GM19328 (cell line): ENCODE data around the gene NELL1.

Source experiments
- ATAC-seq: cut with Tn5 transposase; IDR thresholded peaks from one replicate; pipeline ENCODE4 v1.9.1; 2021; ENCODE audit warnings: mild to moderate bottlenecking, moderate library complexity; ENCODE audit not compliant: unreplicated experiment

The NELL1 gene

DNA sequence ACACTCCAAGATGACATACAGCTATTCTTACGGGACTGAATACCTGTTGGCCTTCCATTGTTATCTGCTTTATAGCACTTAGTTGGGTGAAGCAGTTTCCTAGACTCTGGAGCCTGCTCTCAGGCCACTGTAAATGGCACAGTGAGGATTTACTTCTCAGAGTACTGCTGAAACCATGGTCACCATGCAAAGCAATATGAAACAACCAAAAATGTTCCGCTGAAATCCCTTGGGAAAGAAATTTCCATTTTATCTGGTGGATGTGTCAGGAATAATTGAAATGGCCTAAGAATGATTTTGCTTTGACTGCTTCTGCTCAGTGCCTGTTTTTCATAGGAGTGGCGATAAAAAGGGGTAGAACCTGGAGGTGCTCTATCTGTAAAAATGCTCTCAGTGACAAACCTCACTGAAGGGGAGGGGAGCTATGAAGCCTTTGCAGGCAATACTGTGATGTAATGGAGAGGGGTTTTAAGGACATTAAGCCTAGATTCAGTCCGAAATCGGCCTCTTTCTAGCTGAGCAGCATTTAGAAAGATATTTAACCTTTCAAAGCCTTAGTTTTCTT, 871.9 kb downstream of the NELL1 start:
- no peak for ATAC-seq

DNA sequence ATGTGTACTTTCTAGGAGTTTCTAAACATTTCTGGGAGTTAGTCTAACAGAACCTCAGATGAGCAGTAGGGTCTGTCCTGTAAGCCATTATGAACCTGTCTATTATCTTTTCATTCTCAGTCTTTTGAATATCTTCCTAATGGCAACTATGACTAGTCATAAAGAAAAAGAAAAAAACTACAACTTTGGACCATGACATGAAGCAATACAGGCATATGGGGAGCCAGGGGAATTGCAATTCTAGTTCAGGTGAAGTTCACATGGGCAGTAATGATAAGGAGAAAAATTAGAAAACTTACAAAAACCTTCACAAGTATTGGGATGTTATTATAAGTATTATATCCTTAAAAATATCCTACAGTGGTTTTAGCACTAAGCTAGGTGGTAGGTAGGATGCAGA, 874.5 kb downstream of the NELL1 start:
- ATAC-seq, result no peak

DNA sequence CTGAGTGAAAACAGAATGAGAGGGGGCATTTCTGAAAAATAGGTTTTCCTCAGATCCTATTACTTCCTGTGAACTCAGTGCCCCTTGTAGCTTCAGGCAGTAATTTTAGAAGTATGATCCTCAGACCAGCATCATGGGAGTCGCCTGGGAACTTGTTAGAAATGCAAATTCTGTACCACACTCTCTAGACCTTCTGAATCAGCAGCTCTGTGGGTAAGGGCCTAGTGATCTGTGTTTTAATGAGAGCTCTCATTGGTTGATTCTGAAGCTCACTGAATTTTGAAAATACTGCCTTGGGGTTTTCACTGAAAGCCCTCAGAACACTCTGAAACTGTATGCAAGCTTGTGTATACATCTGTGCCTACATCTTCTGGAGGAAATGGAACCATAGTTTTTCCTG, 876.3 kb downstream of the NELL1 start:
- ATAC-seq, result no peak

DNA sequence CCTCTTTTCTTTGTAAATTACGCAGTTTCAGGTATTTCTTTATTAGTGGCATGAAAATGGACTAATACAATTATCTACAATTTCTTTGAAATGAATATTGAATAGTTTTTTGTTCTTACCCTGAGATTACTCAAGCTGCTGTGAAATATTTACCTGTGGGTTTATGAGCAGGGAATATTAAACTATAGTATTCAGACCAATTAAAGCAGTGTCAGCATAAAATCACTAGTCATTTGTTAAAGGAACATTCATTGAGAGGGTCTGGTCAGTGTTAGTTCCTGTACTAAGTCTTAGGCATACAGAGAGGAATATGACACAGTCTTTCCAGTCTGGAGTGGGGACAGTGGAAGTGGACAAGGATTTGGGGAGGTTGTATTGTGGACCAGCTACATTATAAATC, 877.3 kb downstream of the NELL1 start:
- no peak for ATAC-seq

DNA sequence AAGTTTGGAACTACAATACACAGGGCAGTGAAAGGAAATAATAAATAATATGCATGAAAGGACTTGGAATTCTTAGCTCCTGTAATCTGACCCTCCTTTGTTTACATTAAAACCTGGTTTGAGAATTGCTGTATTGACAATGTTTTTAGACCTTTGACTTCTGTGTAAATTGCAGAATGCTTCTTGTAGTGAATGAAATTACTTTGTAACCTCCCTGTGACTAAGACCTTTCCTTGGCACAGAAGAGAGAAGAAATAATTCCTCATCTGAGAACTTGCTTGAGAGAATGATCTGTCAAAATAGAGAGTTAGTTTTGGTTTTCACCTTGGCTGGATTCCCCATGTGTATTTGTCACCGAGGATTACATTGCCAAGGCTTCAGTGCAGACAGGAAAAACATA, 883.5 kb downstream of the NELL1 start:
- ATAC-seq, result no peak

DNA sequence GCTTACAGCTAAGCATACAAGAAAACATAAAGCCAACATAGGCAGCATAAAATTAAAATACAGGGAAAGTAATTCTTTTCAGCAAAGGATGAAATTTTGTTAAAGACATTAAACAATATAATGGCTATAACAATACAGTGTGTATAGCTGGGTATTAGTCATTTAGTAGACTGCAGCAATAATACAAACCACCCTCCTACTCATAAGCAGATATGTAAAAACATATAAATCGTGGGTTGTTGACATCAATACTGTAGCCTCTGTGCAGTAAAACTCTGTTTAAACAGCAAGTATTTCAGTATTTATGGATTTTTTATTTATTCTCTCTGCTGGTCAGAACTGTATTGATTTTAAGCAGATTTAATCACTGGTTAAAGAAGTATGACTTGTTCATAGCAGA, 884.4 kb downstream of the NELL1 start:
- ATAC-seq, result no peak

DNA sequence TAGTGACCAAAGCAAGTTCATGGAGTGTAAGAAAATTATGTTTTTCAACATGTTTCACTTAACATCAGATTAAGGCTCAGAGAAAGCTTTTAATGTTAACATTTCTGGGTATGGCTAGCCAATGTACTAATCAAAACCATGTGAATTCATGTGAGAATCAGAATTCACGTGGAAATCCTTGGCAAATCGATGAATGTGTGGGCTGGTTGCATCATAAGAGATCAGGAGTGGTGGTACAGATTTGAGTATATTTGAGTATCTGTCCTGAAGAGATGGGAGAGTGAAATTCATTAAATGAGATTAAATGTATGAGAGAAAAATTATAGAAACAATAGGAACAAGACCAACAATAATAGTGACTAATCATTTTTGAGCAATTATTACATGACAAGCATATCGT, 884.9 kb downstream of the NELL1 start:
- no peak for ATAC-seq

DNA sequence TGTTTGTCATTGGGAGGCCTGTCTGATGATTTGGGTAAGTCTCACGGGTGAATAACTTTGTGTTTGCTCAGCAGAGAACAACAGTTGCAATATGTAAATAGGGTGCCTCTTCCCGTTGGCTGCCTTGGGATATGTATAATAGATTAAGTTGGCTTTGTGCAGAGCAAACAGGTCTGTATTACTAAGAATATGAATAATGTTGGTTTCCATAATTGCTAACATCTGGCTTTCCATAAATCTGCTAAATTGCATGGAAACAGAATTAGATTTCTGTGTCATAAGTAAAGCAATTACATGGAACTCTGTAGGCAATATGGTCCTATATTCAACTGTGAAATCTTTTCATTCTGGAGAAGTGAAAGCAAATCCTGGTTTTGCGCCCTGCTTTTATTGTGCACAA, 887.5 kb downstream of the NELL1 start:
- no peak for ATAC-seq

DNA sequence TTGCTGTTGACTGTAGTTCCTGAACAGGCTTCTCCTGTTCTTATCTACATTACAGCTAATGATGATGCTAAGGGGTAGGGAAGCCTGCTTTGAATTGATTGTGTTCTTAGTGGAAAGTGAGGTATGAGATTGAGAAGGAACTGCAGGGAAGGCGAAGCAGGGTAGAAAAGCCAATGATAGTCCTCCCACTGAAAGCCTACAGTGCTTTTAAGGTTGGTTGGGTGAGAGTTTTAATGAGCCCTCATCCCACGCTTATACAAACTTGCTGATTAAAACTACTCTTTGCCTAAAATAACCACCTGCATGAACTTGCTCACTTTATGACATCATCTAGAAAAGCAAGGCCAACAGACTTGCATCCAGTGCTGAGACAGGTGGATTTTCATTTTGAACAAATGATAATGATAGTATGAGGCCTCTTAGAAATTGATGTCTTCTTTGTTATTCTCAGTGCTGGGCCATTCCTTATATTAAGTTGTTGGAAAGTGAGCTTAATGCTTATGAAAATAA, 891.1 kb downstream of the NELL1 start:
- no peak for ATAC-seq

DNA sequence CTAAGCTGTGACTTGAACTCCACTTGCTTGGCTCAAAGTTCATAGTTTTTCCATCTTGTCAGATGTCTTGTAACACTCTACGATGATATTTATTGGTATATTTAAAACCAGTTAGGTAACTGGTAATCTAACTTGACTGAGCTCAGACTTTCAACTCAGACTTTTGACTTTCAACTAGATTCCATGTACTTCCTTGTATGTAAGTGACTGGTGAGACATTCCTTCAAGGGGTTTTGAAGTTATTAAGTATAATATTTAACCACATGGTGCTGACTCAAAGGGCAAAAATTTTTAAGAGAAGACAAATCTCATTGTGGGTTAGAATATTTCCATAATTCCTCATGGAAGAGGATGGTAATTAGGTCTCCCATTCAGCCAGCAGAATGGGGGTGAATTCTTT, 892.2 kb downstream of the NELL1 start:
- no peak for ATAC-seq

DNA sequence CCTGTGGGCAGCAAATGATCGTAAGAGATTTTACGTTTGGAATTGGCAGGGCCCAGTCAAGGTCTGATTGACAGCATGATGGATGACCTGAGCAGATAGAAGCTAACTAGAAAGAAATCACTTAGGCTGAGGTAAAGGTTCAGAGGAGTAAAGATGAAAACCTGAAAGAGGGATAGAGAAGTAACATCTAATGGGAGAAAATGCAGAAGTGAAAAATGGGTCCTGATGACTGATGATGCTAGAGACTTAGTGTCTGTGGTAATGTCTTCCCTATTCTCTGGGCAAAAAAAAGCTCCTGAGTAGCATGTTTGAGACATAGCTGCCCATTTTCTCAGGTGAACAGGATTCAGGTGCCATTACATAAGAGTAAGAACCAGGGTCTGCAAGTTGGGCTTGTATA, 894.7 kb downstream of the NELL1 start:
- no peak for ATAC-seq

DNA sequence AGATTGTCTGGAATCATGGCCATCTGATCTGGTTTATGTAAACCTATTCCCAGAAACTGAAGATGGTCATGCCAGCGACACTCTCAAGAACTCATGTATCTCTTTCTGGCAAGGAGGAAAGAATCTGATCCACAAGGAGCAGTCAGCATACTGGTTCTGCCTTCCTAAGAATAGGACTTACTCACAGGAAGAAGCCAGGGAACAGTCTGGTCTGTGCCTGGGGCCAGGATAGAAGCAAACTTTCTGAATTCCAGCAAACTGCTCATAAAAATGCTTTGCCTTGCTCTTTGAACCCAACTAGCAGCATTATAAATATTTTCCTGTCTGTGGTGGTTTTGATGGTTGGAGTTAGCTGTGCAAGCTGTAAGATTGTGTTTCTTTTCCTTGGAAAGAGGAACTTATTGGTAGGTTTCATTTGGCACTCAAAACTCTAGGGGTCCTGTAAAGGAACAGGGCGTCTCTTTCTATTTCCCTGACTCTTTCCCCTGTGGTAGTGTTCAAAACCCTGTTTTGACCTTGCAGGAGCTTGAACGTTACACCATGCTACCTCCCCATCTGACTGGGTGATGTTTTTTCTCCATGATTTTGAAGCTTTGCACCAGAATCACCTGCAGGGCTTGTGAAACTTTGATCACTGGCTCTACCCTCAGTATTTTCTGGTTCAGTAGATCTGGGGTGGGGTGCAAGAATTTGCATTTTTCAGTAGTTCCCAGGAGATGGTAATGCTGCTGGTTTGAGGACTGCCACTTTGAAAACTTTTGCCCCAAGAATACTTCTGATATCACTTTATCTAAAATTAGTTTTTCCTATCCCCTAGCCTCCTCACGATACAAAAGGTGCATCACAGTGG, 895.7 kb downstream of the NELL1 start:
- no peak for ATAC-seq

DNA sequence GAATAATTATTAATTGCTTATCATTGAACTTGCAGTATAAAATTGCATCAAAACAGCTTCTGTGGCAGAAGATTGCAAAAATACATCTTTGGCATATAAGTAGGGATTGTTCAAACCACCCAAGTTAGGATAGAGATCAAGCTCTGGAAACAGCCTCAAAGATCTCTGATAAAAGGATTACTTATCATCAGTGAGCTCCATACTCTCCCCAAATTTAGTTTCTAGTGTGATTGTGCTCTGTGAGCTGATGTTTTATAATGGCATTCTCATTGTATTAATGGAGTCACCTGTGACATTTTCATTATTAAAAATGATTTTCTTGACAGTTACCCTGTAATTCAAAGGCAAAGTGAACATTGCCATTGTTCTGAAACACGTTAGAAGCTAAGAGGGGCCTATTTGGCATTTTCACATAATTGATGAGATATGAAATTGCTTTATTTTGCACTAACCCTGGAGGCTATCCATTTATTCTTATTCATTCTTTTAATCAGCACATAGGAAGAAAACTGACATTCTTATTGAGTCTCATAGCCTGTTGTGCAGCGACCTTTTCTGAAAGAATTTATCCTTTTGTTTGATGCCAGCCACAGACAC, 897.2 kb downstream of the NELL1 start:
- ATAC-seq, result no peak

DNA sequence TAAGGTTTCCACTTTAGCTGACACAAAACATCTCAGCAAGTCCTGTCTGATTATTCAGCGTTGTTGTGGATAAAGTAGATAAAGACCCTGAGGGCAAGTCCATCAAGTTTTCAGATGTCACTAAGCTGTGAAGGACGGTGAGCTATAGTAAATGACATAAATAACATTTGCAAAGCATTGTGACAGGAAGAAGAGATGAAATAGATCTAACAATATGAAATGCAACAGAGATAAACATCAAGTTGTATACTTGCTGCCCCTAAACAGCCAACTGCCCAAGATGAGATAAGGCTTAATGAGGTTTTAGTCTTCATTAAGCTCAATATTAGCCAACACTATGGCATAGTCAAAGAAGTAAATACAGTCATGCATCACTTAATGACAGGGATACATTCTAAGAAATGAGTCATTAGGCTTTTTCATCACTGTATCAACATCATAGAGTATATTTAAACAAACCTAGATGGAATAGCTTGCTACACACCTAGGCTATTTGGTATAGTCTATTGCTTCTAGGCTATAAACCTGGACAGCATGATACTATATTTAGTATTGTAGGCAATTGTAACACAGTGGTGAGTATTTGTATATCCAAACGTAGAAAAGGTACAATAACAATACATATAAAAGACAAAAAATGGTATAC, 898.4 kb downstream of the NELL1 start:
- ATAC-seq, result no peak

DNA sequence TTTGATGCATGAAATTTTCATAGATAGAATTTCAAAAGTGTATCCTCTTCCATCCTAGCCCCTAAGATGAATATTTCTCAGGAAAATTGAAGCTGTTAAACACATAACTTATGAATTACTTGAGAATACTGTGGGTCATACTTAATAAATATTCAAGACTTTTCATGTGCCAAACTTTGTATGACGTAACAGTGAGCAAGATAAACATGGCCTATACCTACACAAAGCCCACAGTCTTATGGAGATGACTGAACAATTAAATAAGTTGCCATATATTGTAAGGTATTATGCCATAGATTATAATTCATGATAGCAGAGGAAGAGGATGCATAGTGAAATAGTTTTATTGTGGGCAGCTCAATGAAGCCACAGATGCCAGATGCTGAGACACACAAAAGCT, 902.8 kb downstream of the NELL1 start:
- ATAC-seq, result no peak

DNA sequence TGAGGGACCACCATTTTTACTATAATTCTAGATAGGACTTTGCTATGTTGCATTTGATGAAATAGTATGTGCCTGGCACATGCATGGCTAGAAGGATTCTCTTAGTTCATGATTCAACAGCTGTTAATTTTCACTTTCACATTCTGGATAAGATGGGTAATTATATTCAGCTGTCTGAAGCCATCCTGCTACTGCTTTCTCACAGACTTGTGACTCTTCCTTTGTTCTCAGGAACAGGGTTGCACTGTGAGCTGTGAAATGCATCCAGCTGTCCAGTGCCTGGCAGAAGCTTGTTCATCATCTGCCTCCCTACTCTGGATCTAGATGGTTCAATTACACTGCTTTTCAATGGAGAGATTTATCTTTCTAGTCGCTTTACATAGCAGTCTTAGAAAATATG, 913.4 kb downstream of the NELL1 start:
- ATAC-seq, result no peak

DNA sequence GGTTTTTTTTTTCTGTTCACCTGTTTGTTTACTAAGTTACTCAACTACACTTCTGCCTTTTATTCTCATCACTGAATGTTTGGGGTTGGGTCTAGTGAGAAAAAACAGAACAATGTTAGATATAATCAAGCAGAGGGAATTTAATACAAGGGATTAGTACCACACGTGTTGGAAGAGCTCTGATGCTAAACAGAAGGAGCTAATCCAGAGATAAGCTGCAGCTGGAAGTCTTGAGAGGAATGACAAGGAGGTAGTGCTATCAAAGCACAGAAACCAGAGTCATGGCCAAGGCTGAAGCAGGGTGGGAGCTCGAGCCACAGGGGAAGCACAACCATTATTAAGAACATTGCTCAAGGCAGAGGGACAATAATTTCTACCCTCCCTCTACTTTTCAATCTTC, 919.4 kb downstream of the NELL1 start:
- ATAC-seq, result no peak

DNA sequence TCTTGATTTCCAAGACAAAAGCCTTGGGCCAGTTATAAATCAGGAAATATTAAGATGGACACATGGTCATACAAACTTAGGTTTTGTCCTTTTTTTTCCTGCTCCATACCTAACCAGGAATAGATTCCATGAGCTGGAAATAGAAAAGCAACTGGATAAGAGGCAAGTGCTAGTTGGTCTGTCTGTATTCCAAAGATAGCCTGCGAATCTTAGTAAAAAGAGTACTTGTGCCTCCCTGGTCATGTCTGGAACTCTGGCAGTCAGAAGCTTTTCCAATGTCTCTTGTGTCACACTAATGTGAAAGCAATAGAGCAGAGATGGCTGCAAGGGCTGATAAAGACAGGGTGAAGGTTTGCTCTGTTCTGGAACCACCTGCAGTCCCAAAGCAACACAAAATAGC, 933.3 kb downstream of the NELL1 start:
- ATAC-seq, result no peak

DNA sequence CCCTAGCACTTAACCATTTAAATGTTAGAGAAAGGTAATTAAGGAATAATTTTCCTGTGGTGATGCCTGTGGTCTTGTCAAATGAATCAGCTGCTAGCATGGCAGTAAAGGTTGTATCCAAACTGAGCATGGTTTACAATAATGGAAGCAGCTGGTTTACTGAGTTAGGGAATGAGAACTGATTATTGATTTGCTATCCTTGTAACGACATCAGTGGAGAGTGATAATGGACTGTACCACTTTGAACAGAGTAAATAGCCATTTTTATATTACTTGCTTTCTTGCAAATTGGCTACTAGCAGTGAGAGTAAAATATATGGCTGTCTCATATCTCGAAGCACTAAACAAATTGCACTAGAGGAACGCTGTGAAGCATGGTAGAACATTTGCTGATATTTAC, 934.5 kb downstream of the NELL1 start:
- no peak for ATAC-seq

DNA sequence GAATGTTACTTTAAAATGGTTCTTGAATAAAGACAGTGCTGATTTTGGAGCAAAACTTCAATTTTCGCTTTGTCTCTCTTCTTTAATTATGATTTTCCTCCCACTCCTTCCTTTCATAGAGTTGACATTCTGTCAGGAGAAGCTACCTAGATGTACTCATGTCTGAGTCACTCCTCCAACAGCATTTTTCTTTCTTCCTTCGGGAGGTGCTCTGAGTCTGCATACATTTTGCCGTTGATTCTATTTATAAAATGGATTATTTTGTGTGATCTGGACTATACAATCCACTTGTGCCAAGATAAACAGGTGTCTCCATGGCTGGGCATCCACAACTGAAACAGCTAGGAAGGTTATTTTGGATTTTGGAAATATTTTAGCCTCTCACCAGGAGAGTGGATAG, 935.2 kb downstream of the NELL1 start:
- ATAC-seq, result no peak

DNA sequence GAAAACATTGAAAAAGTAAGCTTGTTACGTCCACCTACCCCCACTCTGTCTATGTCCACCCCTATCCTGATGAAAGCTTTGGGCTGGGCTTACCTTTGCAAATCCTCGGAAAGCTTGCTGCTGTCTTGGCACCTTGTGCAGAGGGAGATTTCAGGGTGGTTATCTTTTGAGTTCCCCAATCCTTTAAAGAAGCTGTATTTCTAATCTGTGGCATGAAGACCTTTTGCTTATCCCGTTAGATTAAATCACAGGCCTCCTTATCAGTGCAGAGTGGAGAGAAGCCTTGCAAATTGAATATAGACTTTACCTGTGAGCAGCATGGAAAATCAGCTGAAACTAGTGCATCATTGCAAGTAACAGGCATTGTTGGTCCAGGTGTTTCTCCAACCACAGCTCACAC, 942.9 kb downstream of the NELL1 start:
- no peak for ATAC-seq

DNA sequence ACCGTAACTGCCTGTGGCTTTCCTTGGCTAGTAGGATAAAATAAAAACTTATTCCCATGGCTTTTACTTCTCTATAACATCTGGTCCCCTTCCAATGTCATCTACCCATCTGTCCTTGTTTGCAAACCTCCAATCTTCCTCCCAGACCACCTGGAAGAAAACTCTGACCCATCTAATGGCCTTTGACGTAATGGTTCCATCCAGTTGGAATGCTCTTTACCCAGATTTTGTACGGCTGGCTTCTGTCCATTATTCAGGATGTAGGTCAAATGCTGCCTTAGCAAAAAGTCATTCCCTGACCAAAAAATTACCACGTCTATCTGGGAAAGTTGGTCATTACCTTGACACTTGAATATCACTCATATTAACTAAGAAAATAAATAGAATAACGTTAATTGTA, 945.6 kb downstream of the NELL1 start:
- ATAC-seq, result no peak
